WTC11 (cell line): Measurements from ENCODE around the gene BDH1.

ENCODE experiments used
- ATF1 ChIP-seq: sonication (generic); formaldehyde crosslinking; IDR thresholded peaks from 2 replicates; pipeline ENCODE4 v1.8.1; 2023; ENCODE audit warnings: mild to moderate bottlenecking, moderate library complexity, missing genetic modification reagents
- ZNF121 ChIP-seq: sonication (generic); formaldehyde crosslinking; IDR thresholded peaks from 2 replicates; pipeline ENCODE4 v1.8.0; 2023; ENCODE audit warnings: missing genetic modification reagents
- TF ChIP-seq, protein P1 (sequence below): fragments of 200-600 bp; IDR thresholded peaks from 2 replicates; pipeline ENCODE4 v1.8.0; 2022; ENCODE audit warnings: antibody characterized with exemption

DNA sequence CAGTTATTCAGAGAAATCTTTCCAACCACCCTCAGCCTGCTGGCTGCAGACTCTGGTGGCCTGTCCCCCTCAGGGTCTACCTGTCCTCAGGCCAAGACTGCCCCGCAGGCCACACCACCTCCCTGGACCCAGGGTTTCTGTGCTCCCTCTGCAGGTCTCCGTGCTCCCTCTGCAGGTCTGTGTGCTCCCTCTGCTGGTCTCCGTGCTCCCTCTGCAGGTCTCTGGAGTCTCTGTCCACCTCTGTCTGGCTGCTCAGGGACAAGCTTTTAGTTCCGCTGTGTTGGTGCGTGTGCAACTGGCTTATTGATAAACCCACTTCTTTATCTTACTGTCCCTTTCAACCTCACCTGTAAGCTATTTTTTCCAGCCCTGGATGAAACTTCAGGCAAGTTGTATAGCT lies 30.1 kb downstream of the BDH1 start:
- no peak for TF ChIP-seq ATF1 (CRISPR knock-in tag)
- TF ChIP-seq ZNF121: no peak
- TF ChIP-seq, protein P1, sequence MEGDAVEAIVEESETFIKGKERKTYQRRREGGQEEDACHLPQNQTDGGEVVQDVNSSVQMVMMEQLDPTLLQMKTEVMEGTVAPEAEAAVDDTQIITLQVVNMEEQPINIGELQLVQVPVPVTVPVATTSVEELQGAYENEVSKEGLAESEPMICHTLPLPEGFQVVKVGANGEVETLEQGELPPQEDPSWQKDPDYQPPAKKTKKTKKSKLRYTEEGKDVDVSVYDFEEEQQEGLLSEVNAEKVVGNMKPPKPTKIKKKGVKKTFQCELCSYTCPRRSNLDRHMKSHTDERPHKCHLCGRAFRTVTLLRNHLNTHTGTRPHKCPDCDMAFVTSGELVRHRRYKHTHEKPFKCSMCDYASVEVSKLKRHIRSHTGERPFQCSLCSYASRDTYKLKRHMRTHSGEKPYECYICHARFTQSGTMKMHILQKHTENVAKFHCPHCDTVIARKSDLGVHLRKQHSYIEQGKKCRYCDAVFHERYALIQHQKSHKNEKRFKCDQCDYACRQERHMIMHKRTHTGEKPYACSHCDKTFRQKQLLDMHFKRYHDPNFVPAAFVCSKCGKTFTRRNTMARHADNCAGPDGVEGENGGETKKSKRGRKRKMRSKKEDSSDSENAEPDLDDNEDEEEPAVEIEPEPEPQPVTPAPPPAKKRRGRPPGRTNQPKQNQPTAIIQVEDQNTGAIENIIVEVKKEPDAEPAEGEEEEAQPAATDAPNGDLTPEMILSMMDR: no peak
